Amniotic stem cell (primary cell): ENCODE results near the gene CASP2.
"Not testable (repeated sequence)": the region's sequence is repeated elsewhere in the genome, so short reads cannot be mapped to it uniquely, and the experiment has no call there.

Source experiments
- DNase-seq: peaks from one replicate; lab custom pipeline; 2025; lab: John Stamatoyannopoulos, UW

The CASP2 gene

DNA sequence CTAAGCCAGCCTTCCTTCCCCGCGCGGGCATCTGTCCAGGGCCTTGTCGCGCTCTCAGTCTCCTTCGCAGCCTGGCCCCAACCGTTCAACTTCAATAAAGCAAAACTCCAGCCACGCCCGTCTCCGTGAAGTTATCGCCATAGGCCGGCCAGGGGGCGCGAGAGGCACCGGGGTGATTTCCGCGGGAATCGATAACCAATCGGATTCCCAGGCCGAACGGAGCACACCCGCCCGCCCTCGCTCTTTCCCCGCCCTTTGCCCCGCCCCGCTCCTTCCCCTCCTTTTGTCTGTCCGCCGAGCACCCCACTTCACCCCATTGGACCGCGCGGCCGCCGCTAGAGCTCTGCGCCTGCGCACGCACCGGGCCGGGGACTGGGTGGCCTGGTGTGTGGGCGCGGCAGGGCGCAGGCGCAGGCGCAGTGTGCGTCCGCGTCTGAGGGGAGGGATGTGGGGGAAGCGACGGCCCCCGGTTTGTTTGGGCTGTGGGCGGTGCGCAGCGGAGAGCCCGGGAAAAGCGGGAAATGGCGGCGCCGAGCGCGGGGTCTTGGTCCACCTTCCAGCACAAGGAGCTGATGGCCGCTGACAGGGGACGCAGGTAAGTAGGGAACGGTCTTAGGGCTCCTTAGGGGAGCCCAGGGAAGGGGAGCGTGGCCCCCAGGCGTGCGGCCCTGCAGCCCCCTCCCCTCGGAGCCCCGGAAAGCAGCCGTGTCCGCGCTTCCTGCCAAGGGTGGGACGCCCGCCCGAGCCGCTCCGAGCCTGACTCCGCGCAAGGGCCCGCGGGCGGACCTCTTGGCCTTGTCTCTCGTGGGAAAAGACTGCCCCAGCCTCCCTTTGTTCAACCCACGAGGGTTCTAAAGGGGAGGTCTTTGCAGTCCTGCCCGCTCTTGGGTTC lies at the start of gene CASP2:
CASP2 (plus strand) TSS at position 417 of the 892 bp plus-strand sequence; CDS start at position 522, 105 bp downstream.
- peak; percentile 94 for DNase-seq

DNA sequence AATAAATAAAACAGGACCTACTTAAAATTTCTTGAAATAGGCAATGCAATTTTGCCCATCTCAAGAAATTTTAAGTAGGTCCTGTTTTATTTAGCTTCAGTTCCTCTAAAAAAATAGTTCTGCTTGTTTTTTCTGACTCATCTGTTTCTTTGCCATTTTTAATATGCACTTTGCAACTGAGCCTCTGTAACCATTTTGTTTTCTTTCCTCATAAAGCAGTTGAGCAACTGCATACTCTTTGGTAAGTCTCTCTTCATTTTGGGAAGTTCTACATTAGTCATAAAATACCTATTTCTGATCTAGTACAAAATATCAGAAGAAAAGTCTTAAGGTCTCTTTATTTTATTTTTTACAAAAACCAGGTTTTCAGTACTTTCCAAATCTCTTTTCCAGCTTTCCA lies 48.3 kb upstream of the CASP2 start:
- DNase-seq = peak; percentile 28

DNA sequence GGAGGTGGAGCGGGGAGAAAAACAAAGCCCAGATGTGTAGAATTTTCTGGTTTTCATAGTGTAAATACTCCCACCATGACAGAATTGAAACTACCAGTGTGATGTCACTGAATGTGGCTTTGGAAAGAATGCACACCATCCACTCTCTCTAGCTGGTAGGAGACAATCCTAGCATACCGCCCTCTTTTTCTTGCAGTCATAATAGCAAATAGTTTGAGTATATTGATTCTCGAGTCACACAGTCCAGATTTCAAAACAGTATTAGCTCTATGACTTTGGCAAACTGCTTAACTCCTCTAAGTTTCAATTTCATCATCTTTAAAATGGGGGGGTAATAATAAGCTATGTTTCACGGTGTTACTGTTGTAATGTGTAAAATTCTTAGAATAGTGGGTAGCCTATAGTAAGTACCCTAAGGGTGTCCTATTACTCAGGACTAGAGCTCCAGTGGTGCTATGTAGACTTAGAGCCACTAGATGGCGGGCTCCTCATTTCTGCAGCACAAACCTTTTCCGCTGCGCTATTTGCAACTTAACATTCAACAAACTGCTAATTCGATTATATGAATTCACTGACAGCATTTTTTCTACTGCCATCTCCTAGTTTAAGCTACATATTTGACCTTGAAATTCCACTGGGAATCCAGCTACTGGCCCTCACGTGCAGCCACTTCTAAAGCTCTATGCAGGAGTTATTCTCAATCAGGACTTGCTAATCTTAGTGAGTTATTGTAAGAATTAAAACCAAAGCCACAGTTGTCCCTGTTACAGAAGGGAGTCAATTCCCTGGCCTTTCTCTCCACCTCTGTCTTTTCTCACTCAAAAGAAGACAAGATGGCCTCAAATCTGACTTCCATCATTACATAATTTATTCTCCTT lies 47.6 kb upstream of the CASP2 start:
- DNase-seq = peak; percentile 74

DNA sequence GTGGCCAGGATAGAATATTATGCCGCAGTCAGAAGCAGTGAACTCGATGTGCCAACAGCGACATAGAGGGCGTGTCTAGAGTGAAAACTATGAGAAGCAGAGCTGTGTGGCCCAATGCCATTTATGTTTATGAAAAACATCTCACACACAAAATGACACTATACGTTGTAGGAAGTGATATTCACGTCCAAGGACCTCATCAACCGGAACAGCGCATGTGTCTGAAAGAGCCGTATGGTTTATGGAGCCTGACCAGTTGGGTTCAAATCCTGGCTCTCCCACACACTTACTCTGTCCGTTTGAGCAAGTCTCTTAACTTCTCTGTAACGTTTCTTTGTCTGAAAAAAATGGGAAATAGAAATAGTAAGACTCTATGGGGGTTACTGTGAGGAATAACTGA lies 45.8 kb upstream of the CASP2 start:
- DNase-seq = no peak

DNA sequence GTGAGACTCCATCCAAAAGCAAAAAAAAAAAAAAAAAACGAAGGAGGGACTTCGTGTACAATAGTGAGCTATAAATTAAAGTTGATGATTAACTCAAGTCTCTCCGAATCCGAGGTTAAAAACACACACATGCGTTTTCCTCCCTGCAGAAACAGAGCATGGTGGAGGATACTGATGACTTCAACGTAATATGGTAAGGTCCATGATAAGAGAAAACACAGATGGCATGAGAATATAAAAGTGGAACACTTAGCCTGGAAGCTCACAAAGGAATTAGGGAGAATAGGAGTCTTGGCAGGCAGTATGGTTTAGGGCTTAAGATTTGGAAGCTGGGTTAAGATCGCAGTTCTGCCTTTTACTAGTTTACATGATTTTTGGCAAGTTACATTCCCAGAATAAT lies 45.0 kb upstream of the CASP2 start:
- DNase-seq = no peak

DNA sequence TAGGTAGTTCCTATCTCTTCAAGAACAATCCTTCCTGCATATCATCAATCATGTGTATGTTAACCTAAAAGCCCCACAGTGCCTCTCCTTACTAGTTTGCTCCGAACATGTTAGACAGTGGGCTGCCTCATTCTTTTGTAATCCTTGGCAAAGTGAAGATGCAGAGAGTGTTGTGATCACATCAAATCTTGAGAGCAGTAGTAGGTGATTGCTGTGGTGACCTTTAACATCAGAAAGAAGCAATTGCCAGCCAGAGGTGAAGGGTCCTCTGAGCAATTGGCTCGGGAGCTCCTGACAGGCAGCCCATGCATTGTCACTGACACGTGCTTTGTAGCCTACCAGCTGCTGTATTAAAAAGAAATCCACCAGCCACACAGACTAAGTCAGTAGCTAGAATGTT lies 44.5 kb upstream of the CASP2 start:
- DNase-seq = no peak

DNA sequence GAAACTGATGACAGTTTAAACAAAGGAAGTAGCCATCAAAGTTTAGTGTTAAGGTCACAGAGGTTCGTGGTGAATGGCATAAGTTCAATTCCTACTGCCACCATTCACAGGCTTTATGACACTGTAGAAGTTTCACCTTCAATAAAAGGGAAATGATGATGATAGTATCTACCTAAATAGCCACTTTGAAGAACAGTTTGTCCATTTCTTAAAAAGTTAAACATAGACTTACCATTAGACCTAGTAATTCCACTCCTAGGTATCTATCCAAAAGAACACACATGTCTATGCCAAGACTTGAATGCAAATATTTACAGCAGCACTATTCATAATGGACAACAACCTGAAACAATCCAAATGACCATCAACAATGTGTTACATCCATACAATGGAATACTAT lies 43.8 kb upstream of the CASP2 start:
- no peak for DNase-seq

DNA sequence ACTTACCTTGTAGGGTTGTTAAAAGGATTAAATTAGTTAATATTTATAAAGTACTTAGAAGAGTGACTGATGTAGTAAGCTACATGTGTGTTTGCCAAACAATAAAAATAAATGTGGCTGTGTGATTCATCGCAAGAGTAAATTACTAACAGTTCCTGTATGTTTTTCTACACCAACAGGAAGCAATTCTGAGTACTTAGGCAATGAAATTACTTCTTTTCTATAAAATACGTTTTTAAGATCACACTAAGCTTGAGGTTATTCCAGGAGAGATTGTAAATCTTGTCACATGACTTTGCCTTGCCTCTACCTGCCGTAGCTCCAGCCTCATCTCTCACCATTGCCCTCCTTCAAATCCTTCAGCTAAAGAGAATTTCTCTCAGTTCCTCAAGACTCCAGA lies 43.0 kb upstream of the CASP2 start:
- no peak for DNase-seq

DNA sequence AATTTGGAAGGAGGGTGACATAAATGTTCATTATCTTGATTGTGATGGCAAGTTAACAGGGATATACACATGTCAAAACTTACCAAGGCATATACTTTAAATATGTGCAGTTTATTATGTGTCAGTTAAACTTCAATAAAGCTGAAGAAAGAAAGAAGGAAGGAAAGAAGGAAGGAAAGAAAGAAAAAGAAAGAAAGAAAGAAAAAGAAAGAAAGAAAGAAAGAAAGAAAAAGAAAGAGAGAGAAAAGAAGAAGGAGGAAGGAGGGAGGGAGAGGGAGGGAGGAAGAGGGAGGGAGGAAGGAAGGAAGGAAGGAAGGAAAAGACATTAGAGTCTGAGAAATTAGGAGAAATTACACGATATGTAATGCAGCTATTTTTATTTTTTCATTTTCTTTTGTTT lies 40.8 kb upstream of the CASP2 start:
- no peak for DNase-seq

DNA sequence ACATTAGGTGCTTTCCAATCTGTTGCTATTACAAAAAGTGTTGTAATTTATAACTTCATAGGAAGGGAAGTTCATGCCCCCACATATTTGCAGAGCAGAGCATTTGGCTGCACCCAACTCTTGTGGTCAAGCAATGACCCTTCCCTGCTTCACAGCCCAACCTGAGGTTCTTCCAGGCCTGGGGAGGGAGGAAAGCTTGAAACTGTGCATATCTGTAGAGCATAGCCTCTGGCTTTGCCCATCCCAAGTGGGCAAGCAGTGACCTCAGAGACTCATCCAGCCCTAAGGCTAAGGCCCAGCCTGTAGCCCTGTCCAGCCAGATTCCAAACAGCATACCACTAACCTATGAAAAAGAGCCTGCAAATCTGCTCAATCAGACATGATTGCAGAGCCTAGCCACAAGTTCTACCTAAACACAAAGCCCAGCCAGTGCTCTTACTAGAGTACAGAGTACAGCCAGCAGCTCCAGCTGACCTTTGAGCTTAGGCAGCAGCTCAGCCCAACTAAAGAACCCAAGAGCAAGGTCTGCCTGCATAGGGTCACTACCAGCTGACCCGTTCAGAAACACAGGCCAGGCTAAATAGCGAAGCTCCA lies 39.3 kb upstream of the CASP2 start:
- no peak for DNase-seq

DNA sequence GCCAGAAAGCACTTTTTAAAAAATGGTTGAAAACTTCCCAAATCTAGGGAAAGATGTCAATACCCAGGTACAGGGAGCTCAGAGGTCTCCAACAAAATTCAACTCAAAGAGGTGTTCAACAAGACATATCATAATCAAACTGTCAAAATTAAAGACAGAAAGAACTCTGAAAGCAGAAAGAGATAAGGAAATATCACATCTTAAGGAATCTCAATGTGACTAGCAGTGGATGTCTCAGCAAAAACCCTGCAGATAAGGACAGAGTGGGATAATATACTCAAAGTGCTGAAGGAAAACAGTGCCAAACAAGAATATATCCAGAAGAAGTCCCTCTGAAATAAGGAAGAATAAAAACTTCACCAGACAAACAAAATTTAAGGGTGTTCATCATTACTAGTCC lies 38.0 kb upstream of the CASP2 start:
- no peak for DNase-seq

DNA sequence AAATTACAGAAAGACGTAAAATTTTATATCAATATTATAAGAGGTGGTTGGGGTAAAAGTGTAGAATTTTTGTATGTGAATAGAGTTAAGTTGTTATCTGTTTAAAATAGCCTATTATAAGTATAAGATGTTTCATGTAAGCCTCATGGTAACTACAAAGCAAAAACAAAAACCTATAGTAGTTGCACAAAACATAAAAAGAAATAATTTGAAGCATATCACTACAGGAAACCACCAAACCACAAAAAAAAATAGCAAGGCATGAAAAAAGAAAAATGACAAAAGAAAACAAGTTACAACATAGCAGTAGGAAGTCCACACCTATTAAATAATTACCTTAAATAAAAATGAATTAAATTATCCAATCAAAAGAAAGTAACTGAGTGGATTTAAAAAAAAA lies 37.3 kb upstream of the CASP2 start:
- no peak for DNase-seq

DNA sequence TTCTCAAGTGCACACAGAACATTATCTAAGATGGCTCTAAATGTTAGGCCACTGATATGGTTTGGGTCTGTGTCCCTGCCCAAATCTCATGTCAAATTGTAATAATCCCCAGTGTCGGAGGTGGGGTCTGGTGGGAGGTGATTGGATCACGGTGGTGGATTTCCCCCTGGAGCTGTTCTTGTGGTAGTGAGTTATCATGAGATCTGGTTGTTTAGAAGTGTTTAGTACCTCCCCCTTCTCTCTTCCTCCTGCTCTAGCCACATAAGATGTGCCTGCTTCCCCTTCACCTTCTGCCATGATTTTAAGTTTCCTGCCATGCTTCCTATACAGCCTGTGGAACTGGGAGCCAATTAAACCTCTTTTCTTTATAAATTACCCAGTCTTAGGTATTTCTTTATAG lies 36.1 kb upstream of the CASP2 start:
- no peak for DNase-seq

DNA sequence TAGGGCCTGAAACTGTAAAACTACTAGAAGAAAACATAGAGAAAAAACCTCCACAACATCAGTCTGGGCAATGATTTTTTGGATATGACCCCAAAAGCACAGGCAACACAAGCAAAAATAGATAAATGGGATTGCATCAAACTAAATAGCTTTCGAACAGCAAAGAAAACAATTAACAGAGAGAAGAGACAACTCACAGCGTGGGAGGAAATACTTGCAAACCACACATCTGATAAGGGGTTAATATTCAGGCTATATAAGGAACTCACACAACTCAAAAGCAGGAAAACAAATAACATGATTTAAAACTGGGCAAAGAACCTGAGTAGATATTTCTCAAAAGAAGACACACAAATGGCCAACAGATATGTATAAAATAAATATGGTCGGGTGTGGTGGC lies 32.6 kb upstream of the CASP2 start:
- DNase-seq = no peak

DNA sequence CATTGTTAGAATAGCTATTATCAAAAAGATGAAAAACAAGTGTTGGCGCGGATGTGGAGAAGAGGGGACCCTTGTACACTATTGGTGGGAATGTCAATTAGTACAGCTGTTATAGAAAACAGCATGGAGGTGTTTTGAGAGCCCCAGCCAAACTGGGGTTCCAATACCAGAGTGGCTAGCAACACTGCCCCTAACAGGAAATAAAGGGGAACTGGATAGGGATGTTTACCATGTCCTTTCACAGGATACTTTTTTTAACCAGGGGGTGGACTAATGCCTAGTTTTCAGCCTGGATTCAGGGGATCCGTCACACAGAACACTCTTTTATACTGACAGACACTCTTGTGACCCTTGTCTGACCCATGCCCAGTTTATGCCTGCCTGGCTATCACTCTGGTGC lies 31.8 kb upstream of the CASP2 start:
- DNase-seq = no peak

DNA sequence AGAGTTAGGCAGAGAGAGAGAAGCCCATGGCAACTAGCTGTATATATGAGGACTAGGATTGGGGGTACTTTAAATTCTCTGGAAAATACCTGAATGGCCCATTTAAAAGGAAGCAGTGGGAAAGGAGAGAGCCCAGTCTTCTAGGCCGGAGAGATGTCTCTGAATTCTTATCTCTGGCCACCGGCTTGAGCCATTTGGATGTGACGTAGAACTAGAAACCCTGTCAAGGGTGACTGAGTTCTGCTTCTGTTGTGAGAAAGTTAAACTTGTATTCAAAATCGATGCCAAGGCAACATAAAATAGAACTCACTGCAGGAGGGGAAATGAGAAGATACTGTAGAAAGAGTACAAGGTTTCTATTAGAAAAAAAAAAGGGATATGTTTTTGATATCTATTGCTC lies 31.2 kb upstream of the CASP2 start:
- no peak for DNase-seq

DNA sequence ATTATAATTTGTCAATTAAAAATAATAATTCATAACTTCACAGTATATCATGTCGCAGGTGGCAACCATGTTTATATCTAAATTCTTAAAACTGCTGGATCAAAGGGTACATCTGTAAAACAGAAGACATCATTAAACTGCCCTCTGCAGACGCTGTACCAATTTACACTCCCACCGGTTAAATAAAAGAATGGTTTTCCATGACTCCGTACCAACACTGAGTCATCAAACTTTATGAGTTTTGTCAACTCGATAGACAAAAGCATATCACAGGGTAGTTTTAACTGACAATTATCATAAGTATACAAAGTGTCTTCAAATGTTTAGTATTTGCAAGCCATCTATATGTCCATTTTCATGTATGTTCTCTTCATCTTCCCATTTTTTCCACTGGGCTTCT lies 30.6 kb upstream of the CASP2 start:
- no peak for DNase-seq

DNA sequence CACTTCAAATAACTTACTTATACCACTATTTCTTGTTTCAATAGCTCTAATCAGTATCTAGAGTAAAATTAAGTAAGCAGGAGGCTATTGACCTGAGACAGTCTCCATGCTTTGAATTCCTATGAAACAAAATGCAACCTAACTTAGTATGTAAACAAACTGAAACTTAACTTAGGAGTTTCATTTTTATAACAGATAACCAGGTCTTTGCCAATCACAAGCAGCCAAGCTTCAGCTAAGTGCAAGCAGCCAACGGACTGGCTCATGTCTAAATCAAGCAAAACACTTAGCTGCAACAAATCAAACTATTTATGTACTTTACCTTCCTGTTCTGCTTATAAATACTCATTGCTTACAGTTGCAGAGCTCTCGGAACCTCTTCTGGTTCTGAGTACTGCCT lies 29.3 kb upstream of the CASP2 start:
- no peak for DNase-seq

DNA sequence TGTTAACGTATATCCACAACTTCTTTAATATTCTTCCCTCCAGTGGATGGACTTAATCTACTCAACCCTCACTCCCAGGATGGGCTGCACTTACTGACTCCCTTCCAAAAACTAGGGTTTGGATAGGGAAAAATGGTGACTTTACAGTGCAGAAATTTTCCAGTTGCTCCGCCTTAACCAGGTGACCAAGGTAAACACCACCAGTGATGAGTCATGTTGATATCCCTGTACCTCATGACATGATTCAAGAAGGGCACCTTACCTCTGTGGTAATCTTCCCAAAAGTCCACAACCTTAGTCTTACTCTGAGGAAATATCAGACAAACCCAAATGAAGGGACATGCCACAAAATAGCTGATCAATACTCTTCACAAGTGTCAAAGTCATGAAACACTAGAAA lies 28.4 kb upstream of the CASP2 start:
- DNase-seq = no peak

DNA sequence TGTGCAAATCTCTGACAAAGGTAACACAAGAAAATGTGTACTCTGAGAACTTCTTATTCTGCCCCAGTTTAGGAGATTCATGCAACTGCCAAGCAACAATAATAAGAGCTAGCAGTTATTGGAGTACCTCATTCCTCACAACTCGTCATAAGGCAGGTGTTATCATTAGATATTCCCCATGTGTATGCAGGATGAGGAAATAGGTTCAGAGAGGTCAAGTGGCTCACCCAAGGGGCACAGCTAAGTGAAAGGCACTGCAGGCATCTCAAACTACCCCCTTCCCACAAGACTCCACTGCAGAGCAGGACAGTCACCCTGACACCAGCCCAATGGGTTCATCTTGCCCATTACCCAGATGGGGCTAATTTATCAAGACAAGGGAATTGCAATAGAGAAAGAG lies 26.2 kb upstream of the CASP2 start:
- DNase-seq = no peak

DNA sequence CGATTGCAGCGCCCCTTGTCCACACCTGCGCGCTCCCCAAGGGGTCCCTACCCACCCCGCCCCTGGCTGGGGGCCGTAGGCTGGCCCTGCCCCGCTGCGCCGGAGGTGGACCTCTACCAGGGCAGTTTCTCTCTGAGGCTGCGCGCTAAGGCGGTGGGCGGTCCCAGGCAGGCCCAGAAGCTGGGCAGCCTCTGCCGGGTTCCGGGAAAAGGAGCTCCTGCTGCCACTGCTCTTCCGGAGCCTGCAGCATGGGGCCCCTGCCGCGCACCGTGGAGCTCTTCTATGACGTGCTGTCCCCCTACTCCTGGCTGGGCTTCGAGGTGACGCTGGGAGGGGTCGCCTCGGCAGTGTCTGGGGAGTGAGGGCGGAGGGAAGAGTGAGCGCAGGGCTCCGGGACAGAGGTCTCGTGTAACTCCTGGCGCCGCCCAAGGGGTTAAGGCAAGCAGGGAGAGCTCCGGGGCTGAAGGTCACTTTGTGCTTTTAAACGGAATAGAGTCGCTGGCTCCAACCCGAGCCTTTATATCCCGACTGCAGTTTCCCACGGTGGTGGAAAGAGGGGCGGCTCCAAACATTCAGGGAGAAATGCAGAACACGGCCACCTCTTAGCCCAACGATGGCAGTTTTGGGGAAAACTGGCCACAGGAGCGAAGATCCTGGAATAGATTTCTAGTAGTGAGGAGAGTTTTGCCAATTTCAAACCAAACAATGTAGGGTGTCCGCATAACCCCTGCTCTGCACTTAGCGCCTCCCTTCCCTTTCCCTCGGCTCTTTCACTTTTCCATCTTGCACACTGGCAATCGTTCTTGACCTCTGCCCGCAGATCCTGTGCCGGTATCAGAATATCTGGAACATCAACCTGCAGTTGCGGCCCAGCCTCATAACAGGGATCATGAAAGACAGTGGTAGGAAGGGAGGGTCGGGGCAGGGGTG lies 24.6 kb upstream of the CASP2 start, which contains the start of gene GSTK1:
GSTK1 (plus strand) TSS at position 176 of the 930 bp plus-strand sequence; CDS start at position 249, 73 bp downstream.
- peak; percentile 28 for DNase-seq

DNA sequence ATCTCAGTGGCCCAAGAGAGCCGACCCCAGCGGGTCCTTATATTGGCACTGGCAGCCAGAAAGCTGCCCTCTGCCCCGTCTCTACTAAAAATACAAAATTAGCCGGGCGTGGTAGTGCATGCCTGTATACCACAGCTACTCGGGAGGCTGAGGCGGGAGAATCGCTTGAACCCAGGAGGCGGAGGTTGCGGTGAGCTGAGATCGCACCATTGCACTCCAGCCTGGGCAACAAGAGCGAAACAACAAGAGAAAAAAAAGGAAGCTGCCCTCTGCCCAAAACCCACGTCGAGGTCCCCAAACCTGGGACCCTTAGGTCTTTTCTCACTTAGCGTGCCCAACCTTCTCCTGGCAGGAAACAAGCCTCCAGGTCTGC lies 24.0 kb upstream of the CASP2 start:
- not testable (repeated sequence) for DNase-seq
